HG03064 (cell line): ENCODE results near the gene GCC2.
A peak's percentile ranks its signal among the peaks of the same experiment; 100 is the strongest.
"Not testable (repeated sequence)": the region's sequence is repeated elsewhere in the genome, so short reads cannot be mapped to it uniquely, and the experiment has no call there.

Source experiments
- ATAC-seq: cut with Tn5 transposase; IDR thresholded peaks from one replicate; pipeline ENCODE4 v1.9.1; 2021; ENCODE audit warnings: low read depth; ENCODE audit not compliant: unreplicated experiment

Gene GCC2

DNA sequence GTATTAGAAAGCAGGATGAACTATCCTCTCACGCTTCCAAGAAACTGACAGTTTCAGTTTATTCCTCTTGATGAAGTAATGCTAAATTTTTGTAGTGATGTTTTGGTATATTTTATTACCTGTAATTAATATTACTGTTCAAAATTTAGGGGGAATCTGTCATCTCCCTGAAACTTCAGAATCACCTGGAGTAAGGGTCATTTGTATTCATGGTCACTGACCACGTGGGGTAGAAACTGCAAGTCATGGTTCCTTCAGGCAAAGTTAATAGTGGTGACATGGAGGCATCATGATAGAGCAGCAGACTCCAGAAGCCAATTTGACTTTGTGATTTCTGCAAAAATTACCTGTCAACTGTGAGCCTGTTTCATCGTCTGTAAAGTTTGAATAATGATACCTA is 47.2 kb downstream of the GCC2 start:
- not testable (repeated sequence) for ATAC-seq

DNA sequence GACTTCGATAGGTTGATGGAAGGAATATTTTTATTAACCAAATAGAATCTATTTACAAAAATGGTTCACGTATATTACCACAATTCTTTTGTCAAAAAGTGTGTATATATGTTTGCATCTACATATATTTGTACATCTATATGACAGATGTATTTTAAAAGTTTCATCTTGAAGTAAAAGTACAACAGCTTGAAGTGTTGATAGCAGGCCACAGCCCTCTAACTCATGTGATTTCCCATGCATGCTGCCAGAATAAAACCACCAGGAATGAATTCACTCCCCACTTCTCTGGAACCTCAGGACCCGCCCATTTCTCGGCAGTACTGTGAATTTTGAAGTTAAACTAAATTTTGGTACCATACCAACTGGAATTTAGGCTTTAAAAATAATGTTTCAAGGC is 58.6 kb downstream of the GCC2 start:
- not testable (repeated sequence) for ATAC-seq

DNA sequence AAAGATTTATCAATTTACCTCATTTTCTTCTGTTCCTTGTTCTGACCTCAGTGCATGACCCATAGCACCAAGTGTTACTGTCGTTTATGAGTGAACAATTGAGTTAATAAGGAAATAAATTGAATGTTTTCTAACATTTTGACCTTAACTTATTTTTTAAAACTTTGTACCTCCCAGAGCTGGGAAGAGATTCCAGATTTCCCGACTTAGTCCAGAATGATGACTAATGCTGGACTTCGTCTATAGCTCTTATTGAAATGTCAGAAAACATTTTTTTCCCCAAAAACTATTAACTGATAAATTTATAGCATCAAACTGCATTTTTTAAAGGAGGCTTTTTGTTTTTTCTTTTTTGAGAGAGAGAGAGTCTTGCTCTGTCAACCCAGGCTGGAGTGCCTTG is 63.4 kb downstream of the GCC2 start:
- ATAC-seq = not testable (repeated sequence)

DNA sequence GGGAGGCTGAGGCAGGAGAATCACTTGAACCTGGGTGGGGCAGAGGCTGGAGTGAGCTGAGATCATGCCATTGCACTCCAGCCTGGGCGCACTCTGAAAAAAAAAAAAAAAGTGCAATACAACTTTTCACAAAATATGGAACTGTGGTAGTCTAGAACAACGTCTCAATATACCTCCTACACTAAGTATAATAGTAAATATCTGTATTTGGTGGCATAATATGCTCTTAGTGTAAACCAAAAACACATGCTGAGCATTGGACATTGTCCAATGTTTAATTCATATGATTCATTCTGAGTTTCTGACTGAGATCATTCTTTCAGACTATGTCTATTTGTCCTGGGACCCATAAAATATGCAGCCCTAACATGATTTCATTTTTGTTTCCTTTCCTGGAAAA is 65.5 kb downstream of the GCC2 start:
- not testable (repeated sequence) for ATAC-seq

DNA sequence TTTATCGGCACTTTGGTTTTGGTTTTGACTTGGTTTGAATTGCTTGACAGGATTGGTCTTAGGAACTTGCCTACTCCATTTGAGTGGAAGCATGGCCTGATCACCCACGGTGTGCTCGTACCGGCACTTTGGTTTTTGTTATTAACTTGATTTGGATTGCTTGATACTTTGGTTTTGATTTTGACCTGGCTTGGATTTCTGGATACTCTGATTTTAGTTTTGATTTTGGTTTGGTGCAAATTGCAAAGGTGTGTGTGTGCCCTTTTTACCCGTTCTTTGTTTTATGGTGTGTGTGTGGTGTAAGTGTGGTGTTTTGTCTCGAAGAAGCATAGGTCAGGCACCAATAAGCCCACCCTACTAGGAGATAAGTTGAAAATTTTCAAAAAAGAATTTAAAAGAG is 75.7 kb downstream of the GCC2 start:
- not testable (repeated sequence) for ATAC-seq

DNA sequence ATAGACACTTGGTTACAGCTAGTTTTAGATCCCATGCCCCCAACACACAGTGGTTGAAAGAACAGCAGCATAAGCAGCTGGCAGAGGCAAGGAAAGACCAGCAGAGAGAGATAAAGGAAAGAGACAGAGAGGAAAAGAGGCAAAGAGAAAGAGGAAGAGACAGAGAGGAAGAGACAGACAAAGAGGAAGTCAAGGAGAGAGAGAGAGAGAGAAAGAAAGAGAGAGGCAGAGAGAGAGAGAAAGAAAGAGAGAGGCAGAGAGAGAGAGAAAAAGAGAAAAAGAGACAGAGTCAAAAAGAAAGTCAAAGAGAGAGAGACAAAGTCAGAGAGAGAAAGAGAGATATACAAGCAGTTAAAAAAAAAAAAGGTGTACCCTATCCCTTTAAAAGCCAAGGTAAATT is 76.3 kb downstream of the GCC2 start:
- ATAC-seq = not testable (repeated sequence)

DNA sequence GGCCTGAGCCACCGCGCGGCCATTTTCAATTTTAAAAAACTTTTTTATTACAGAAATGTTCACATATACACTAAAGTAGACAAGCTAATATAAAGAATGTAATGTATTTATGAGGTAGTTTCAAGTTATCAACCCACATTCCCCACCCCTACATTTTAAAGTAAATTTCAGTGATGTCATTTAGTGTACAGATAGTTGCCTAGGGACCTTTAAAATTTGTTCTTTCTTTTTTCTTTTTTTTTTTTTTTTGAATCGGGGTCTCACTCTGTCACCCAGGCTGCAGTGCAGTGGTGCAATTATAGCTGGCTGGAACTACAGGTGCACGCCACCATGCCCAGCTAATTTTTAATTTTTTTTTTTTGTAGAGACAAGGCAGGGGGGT is 82.7 kb downstream of the GCC2 start:
- ATAC-seq = no peak

DNA sequence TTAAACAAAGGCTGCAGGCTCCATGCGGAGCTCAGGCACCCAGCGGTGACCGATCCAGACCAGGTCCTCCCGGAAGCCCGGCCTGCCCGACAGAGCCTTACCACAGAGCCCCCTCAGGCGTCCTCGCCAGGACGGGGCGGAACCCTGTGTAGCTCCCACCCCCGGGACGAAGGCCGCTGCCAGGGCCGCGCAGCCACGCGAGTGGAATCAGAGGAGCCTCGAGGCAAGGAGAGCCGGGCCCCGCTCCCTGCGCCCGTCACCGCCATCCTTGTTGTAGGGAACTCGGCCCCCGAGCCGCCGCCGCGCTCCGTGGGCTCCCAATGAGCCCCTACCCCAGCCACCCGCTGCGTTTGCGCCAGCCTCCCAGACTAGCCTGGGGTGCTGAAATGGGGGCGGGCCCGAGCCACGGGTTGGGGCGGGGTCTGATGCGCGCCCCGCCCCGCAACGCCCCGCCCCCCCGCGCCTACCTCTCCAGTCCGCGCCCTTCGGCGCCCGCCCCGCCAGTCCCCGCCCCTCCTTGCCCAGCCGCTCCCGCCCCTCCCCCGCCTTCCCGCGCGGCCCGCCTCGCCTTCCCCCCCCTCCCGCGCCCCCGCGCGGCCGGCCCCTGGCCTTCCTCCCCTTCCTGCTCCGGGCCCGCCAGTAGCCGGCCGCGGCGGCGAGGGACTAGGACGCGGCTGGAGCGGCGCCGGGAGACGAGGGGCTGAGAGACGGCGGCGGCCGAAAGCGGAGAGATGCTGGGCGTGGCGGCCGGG is 85.0 kb downstream of the GCC2 start, which contains the start of gene LIMS1:
TSS of gene LIMS1 (plus strand) at position 639 of the 752 bp plus-strand sequence. CDS start at position 732, 93 bp downstream.
- ATAC-seq = peak; percentile 86

DNA sequence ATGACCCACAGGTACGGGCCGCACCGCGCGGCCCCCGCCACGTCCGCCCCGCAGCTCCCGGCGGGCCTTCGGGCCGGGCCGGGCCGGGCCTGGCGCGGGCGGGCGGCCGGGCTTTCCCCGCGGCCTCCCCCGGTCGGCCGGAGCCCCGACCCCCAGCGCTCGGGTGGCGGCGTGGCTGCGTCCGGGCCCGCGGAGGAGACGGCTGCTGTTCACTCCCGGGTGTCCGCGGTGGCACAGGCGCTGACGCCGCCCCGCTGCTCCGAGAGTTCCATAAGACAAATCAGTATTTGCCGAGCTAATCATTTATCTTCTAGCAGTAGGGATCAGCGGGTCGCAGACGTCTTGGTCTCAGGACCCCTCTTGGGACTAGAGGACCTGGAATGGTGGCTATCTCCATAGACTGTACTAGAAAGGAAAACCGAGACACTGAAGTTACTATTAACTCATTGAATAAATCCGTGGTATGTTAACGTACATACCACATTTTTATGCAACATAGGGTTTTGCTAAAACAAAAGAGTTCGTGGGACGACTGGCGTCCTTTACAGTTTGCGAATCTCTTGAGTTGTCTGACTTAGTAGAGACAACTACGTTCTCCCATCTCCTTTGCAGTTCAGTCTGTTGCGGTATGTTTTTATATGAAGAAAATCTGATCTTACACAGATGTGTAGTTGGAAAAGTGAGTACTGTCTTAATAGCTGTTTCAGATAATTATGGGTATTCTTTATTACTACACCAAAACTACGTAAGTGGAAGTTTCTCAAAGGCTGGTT is 85.8 kb downstream of the GCC2 start:
- peak; percentile 31 for ATAC-seq

DNA sequence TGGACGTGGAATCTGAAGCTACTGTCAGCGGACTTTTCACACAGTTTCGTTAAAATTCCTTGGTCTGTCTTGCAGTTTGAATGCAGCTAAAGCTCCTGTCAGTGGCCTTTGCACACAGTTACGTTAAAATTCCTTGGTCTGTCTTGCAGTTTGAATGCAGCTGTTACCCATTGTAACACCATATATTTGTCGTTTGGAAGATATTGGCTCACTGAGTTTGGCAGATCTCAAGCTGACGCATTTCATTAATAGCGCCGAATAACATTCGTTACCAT is 86.3 kb downstream of the GCC2 start:
- ATAC-seq = no peak

DNA sequence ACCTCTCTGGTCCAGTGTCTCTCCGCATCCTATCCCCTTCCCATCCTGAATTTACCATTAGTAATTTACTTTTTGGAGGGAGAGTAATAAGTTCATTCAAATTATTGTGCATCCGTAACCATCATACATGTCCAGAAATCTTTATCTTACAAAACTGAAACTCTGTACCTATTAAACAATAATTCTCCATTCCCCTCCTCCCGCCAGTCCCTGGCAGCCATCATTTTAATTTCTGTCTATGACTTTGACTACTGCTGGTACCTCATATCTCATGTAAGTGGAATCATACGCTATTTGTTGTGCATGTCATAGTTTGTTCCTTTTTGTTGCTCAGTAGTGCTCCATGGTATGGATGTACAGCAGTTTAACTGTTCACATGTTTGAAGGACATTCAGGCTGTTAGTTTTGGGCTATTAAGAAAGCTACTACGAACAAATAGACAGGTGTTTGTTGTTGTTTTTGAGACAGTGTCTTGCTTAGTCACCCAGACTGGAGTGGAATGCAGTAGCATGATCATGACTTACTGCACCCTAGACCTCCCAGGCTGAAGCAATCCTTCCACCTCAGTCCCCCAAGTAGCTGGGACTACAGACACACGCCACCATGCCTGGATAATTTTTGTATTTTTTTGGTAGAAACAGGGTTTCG is 87.3 kb downstream of the GCC2 start:
- no peak for ATAC-seq

DNA sequence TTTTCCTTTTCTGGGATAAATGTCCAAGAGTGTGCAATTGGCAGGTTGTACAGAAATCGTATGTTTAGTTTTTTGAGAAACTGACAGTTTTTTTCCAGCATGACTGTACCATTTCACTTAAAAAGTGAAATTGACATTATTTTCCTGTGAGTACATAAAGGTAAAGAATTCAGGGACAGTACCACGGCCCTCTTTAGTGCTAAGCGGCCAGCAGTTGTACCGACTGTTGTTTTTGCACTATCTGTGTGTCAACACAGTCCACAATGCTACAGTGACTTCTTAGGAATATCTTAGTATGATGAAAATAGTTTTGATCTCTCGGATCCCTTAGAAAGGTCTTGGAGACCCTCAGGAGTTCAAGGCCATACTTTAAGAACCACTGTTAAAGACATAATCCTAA is 87.9 kb downstream of the GCC2 start:
- ATAC-seq = no peak

DNA sequence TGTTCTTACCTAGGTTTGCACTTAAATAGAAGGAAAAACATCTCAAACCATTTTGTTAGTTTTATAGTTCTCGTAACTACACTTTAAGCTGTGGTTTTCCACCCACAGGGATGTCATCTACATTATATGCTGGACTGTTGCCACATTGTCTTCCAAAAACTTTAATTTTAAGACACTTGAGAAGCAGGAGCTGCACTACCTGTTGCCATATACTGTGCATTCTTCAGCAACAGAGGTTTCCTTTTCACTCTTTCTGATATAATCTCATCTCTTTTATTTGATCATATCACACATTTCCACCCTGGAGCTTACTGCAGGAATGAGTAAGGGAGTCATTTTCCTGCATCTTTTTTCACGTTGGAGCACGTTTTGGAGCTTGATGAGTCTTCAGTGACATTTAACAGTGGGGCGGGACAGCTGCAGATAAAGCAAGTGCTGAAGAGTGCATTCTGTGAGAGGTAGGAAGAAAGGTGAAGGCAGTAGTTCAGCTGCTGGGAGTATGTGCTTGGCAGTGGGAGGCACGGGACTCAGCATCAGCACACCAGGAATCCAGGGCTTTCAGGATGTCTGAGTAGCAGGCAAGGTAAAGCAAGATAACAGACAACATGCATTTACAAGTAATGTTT is 89.1 kb downstream of the GCC2 start:
- ATAC-seq = no peak

DNA sequence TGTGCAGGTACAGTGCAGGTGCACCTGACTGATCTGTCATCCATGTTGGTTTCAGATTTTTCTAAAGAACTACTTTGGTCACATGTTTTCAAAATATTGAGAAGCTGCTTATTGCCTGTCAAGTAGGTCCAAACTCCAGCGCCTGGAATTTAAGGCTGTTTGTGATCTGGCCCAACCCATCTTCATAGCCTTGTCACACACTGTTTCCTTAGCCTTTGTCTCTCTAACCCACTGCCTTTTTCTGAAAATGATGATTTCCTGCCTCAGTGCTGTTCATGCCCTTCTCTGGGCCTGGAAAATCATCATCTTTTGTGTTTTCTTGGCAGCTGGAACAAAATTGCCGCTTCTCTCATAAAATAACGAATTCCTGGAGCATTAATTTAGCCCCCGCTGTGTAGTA is 92.4 kb downstream of the GCC2 start:
- no peak for ATAC-seq

DNA sequence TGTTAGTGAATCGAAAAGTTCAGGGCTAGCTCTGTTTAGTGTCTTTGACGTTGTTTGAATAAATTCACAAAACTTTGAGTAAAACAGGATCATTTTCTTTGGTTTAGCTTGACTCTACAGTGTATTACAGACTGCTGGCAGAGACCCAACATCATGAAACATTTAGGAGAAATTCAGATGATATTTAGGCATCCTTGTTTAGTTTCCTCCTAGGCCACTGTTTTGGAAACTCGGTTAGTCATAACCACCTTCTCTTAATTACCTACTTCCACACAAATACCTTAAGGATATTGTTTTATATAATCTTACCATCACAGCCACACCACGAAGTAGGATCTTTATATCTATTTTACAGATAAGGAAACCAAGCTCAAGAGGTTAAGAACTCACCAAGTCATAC is 93.1 kb downstream of the GCC2 start:
- ATAC-seq = no peak

DNA sequence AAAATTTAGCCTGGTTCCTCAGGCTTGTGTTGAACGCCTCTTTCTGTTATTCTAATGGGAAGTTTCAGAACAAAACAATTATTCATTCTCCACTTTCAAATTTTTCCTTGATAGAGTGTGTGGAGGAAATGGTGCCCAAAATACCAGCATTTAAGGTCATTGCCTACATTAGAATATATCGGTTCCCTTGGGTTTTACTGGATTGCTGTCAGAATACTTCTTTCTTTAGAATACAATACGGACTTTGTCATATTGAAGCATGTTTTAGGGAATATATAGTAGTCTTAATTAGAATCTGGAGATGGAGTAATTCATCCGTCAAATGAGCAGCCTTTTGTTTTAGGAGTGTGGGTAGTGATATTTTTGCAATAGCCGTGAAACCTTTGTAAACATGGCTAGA is 98.6 kb downstream of the GCC2 start:
- ATAC-seq = no peak

DNA sequence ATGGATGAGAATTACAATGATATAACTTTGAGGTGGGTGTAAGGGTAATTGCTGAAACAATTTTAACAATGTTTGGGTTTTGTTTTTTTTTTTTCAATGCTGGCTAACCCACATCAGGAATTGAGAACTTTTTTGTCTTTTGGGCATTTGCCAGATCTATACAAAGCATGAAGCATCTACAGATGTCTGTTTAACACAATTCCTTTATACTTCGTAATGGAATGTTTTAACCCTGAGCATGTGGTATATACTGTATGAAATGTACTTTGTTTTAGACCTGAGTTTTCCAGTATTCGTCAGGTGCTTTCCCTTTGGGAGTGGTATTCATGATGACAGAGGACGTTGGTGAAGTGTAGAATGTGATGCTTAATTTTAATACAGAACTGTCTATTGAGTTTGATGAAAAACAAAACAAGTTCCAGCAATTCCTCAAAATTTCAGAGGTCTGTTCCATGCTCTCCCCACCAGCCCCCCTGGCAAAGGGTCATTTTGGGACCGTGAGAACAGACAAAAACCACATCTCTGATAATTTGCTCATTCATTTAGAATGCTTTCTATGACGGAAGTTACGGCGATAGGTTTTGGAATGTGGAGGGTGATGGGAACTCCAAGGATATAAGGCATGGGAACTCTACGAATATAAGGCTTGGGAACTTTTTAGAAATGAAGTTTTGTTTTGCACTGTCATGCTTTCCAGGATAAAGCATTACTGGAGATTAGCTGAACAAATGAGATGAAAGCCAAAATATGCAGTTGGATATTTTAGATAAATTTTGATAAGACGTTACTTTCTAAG is 99.4 kb downstream of the GCC2 start:
- no peak for ATAC-seq

DNA sequence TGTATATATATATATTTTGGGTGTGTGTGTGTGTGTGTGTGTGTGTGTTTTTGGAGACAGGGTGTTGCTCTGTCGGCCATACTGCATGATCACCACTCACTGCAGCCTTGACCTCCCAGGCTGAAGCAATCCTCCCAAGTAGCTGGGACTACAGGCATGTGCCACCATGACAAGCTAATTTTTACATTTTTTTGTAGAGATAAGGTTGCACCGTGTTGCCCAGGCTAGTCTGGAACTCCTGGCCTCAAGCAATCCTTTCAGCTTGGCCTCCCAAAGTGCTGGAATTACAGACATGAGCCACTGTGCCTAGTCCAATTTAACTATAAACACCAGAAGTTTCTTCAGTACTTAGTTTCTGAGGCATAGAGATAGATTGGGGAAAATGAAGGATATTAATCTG is 103.6 kb downstream of the GCC2 start:
- no peak for ATAC-seq

DNA sequence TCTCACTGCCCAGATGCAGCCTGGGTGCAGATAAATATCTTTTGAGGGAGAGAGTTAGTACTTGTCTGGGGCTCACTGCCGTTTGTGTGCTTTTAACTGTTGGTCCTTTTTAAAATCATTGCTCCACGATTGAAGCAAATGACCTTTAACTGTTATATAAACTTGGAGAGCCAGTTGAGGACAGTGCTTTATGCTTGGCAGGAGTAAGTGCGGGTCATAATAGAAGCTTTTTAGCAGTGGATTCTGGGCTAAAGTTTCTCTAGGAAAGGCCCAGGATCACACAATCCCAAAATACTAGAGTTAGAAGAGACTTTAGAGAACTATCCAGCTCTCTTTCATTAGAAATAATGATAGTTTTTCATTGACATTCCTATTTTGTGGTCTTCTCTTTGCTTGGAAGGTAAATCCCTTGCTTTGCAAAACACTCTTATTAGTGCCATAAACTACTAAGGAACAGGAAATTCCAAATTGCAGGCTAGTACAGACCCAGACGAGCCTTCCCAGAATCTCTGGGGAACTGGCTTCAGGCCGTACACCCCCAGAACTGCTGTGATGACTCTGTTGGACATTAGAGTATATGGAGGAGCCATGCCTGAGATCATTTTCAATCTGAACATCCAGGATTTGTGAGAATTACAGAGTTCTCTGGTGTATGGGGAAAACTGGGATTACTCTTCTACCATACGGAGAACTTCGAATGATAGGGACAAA is 104.4 kb downstream of the GCC2 start:
- no peak for ATAC-seq

DNA sequence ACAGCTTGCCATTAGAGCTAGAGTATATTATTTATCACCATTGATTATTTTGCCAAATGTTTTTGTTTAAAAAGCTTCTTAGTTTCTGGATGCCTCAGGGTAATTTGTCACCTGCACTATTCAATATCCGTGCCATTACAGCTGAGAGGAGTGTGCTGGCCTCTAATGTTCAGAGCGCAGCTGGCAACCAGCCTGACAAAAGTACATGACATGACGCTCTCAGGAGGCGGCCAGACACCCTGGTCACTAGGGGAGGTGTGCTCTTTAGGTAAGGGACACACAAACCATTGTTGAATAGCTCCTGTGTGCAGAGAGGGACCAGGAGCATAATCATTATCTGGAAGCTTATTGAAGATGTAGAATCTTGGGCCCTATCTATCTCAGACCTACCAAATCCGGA is 105.5 kb downstream of the GCC2 start:
- ATAC-seq = no peak
